Stimulated activated CD4-positive, alpha-beta T cell treated with anti-CD3 and anti-CD28 coated beads, TNF-alpha, amount 100 ng/mL, for 1 hour (primary cell): ENCODE data around the gene EN2.

Source experiments
- DNase-seq, 3 donors: peaks; one replicate each; pipeline ENCODE4 v3.0.0-alpha.2; 2020; ENCODE audit warnings: low read depth in 3 of 3, low spot score in 1 of 3

EN2 gene

DNA sequence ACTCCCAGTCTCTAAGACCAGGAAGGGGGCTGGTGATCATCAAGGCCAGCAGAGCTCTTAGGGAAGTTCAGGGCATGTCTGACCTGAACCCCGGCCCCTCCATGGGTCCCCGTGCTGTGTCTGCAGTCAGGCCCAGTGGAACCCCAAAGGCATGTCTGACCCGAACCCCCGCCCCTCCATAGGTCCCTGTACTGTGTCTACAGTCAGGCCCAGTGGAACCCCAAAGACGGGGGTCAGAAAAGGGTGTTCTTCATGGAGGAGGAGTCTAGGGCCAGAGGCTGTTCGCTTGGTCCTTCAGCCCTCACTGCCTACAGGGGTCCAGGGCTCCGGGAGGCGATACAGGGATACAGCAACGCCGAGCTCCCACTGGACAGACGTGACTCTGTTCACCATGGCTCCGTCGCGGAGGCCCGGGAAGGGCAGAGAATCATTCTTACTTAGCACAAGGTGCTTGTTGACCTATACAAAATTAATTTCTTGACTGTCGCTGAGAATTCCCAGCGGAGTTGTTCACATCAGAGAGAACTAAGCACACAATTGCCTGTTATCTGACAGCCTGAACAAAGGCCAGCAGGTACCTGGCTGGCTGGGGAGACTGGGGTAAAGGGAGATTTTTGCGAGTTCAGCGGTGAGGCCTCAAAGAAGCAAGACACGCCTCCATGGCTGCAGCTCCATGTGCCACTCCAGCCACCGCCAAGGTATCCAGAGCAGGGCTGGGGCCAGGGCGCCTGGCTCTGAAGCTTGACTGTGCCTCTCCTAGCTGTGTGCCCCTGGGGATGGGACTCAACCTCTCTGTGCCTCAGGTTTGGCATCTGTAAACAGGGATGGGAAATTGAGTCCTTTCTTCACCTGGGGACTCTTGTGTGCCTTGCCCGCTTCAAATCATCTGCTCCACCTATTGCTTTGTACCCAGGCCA lies 26.8 kb downstream of the EN2 start:
- DNase-seq = no peak

DNA sequence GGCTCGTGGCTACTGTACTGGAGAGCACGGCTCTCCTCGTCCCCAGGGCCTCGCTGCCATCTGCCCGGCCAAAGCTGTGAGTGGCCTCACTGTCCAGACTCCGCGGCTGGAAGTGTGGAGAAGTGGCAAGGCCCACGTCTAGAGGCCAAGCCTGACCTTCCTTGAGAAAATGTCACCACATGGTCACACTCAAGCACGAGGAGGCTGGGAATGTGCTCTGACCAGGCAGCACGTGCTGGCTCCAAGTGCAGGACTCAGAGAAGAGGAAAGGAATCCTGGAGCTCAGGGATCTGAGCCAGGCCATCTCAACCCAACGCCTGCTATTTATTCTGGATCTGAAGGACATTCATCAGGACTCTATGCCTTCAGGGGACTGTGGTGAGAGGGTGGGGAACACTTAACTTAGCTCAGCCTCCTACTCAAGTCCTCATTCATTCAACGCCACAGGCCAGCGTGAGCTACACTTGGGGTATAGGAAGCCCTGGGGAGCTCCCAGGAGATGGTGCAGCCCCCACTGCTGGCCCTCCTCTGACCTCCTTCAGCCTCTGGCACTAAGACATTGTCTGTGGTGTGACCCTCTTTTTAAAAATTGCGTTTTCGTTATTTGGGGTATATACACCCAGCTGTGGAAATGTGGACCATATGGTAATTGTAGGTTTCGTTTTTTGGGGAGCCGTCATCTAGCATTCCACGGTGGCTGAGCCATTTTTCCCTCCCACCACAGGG lies 29.0 kb downstream of the EN2 start:
- no peak for DNase-seq

DNA sequence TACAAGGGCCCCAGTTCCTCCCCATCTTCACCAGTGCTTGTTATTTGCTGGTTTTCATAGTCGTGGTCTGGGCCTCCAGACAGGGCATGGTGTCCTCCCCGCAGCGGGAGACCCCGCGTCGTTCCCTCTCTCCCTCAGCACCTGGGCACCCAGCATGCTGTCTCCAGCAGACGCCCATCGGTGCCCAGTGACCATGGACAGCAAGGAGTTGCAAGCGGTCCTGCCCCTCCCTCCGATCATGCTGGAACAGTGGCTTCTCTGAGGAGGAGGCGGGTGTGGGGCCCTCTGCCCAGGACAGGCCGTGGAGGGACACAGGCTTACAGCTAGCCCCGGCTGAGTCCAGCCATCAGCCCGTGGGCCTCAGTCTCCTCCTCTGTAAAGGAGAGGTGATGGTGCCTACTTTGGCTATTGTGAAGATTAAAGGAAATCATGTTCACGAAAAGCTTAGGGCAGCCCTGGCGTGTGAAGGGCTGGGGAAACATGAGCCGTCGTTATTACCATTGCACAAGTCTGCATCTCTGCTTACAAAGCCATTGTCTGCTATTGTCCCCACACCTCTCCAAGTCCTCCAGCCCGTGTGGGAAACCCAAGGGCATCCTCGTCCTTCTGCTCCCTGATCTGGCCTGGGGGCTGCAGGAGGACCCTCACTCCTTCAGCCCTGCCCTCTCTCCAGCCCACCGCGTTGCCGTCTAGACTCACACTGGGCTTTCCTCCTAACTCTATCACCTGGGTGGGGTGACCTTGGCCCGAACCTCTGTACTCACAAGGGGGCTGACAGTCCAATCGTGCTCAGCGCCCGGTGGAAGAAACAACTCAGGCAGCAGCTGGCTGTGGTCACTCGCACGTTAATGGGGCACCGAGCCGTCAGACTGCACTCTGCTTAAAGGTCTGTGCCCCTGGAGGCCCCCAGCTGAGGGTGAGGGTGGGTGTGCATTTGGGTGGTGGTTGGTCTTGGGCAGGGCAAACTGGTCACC lies 29.9 kb downstream of the EN2 start:
- no peak for DNase-seq

DNA sequence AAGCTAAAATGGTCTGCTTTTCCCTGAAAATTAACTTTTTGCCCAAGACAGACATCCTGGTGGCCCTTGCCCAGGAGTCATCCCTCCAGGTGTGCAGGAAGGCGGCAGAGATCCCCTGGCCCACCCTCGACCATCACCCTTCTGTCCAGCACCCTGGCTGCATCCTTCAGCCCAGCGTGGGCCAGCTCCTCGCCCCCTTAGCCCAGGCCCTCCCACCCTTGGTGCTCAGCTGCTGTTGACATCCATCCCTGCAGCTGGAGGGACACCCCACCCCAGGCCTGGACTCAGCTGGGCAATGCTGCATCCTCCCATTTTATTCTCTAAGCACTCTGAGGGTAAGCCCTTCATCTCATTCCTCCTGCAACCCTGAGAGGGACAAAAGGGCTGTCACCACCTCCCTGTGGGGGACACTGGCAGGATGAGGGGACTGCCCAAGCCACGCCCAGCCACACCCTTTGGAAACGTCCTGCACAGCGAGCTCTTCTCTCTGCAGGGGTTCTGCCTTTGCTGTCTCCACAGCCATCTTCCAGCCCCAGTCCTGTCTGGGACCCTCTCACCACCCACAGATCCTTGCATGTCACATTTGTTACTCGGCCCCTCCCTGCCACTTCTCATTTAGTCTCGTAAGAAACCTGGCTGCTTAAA lies 30.7 kb downstream of the EN2 start:
- no peak for DNase-seq

DNA sequence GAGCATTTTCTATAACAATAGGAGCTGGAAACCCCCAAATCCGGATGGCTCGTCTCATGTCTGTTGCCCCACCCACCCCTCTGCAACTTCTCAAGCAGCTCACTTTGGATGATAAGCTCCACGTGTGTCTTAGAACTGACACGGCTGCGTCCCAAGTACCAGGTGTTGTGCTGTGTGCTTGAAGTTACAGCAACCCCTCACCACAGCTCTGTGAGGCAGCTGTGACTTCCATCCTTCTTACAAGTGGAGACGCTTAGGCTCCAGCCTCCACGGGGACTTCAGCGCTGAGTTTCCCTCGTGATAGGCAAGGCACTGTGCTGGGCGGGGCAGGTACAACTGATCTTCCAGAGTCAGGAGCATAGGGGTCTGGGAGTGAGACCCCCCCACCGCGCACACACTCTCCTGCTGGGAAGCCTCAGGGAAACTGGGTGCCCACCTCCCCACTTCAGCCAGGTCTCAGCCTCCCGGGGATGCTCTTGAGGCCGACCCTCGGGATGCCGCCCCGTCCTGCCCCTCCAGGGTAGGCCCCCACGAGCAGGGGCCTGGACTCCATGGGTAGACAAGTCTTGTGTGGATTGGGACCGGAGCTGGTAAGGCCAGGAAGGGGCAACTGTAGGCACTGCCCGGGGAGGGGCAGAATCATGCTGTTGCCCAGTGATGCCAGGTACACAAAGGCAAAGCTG lies 31.4 kb downstream of the EN2 start:
- no peak for DNase-seq

DNA sequence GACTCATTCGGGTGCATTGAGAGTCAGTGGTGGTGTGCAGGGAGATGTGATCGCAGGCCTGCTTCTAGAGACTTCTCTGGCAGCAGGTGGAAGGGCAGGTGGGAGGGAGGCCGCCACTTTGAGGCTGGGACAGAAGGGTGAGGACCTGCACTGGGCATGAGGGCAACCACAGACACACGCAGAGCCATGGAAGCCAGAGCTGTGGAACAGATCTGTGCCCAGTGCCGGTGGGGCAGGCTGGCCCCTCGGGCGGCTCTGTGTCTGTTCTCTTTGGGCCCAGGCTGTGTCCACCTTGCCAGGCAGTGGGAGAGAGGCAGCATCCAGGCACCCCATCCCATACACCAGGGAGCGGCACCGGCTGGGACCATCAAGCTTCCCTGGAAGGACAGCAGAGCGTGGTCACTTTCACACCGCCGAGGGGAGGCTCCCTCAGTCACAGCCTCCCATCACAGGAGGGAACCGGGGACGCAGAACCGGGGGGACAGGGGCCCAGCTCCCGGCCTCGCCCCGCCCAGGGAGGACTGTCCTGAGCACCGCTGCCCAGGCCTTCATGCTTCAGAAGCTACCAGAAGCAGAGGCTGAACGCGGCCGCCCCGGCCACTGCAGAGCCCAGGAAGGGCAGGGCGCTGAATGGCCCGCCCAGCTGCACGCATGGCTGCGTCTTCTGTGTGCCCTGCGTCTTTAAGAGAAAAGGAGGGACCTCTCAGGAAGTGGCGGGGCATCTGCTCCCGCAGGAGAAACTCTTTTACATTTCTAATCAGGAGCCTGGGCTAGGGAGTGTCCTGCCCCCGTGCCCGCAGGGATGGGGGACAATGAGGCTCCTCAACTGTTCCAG lies 32.1 kb downstream of the EN2 start:
- no peak for DNase-seq

DNA sequence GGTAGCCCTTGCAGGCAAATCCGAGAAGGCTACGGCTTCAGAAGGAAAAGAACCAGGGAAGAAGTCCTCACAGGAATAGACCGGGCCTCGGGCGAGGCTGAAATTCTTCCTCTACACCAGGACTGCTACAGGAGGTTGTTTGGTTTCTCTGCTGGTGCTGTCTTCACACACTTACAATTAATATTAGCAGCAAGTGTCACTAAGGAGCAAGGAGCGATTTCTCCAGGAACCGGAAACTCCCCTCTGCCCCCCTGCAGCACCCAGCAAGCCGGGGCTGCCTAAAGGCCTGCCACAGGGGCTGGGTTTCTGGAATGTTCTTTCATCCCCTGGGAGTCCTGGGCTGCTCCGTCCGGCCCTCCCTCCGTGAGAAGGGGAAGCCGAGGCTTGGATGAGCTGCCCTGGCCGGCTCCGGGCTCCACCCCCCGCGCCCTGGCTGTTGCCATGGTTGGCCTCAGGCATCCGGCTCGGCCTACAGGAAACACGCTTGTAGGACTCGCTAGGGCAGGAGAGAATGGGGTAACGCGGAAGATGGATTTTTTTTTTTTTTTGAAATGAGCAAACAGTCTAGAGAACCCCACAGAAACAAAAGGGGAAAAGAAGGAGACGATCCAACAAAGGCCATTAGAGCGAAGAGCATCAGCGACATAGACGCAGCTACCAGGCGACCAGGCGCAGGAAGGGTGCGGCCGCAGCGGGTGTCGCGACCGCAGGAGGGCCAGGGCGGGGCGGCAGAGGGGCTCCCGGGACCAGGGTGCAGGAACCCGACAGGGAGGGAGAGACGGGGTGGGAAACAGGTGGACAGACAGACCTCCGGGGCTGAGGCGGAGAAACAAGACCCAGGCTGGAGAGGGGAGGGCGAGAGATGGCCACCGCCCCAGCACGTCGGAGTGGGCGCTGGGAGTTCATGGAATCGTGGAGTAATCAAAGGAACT lies 33.0 kb downstream of the EN2 start:
- DNase-seq = no peak

DNA sequence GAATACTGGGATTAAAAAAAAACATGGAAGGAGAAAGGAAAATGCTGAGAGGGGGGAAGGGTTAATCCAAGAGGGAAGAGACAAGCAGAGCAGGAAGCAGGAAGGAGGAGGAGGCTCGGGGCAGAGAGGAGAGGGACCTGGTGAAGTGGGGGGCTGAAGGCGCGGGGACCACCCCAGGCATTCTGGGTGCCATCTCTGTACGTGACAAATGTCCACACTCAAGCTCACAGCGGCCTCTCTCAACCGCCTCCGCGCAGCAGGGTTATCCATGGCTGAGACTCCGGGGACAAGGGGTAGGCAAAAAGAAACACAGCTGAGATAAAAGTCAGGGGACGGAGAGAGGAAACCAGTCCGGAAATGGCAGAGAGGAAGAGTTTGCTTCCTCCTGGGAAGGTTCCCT lies 33.9 kb downstream of the EN2 start:
- no peak for DNase-seq

DNA sequence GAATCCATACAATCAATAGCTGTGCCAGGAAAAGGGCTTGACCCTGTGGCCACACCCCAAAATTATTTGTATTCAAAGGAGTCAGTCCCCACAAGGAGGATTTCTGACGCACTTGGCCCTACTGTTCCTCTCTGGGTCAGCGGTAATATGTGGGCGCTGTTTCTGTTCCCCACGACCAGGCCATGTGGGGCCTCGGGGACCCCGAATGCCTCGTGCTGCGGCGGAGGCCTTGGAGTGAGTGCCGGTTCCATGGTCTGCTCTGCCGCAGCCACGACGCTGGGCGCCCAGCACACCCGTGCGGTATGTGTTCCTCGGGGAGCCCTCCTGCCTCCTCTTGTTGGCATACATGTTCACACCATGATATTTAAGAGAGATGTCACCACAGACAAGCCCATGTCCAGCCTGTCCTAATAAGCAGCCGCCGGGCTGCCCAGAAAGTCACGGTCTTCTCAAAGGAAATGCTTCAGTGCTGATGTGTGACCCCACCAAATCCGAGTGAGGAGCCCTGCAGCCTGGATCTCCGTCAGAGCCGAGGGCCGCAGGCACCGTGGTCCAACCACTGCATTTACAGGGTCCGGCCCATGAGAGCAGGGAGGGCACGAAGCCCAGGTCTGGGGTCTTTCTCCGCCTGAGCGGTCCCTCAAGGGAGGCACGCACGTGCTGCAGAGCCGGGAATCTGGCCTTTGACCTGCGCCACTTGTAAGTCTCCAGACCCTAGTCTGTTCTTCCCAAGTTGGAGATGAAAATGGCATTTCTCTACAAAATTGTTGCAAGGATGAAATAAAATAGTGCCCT lies 36.0 kb downstream of the EN2 start:
- DNase-seq = no peak

DNA sequence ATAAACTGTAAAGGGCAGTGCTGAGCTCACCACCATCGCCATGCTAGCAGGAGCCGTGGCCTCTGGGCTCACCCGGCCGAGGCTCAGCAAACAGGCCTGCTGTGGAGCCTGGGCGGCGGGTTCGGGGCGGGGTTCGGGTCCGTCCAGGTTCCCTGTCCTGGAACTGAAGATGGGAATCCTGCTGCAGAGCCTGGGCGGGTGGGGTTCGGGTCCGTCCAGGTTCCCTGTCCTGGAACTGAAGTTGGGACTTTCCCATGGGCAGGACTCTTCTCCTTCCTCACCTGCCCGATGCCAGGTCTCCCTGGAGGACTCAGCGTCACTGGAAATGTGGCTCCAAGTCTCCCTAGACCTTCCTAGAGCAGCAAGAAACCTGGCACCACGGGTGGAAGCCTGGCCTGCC lies 36.6 kb downstream of the EN2 start:
- no peak for DNase-seq

DNA sequence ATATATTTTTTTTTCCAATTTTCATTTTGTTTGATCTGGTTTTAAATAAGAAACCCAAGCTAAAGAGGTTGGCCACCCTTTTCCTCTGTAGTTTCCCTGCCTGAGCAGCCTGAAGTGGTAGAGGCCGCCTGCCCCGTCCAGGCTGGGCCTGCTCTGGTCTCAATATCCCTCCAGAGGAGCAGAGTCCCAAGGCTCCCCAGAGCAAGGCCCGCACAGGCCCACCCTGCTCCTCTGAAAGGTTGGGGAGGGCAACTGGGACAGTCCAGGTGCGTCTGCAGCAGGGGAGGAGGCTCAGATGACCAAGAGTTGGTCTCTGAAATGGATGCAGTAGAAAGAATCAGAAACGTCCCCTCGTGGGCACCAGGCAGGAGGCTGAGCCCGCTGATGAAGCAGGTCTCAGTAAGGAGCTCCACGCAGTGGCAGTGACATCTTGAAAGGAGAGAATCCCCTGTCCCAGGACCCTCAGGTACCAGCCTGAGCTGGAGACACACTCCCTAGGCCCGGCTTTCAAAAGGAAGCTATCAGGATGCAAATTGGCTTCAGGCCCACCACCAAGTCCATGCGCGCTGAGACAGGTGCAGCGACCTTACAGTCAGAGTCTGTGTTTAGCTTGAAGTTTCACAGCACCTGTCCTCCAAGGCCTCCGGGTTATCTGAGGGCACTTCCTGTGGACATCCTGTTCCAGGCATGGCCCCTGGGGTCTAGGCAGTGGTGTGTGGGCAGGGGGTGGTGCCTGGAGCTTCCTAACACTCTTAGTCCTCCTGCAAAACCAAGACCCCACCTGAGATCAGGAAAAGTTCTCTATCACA lies 37.7 kb downstream of the EN2 start:
- DNase-seq = no peak

DNA sequence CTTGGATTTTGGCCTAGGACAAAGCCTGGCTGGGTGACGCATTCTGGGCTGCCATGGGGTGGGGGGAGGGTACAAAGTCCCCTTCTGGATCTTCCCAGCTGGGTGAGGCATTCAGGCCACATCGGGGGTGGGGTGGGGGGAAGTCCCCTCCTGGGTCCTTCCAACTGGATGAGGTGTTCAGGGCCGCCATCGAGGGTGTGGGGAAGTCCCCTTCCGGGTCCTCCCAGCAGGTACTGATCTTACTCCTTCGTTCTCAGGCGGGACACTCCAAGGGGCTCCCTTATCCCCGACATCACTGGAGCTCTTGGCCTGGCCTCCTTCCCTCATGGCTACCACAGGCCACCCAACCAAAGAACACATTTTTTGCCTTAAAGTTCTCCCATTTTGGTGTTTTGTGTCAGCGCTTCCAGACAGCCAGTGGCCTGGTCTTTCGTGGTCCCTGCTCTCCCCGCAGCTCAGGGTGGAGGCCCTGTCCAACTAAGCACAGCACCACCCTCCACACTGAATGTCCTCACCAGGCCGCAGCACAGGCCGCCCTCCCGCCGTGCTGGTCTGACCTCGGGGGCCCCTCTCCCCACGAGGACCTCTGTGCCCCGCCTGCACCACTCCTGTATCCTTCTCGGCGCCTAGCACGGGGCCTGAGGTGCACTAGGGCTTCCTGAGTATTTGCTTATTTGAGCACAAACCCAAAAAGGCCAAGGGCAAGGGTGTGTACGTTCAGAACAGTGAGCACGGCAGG lies 38.5 kb downstream of the EN2 start:
- no peak for DNase-seq

DNA sequence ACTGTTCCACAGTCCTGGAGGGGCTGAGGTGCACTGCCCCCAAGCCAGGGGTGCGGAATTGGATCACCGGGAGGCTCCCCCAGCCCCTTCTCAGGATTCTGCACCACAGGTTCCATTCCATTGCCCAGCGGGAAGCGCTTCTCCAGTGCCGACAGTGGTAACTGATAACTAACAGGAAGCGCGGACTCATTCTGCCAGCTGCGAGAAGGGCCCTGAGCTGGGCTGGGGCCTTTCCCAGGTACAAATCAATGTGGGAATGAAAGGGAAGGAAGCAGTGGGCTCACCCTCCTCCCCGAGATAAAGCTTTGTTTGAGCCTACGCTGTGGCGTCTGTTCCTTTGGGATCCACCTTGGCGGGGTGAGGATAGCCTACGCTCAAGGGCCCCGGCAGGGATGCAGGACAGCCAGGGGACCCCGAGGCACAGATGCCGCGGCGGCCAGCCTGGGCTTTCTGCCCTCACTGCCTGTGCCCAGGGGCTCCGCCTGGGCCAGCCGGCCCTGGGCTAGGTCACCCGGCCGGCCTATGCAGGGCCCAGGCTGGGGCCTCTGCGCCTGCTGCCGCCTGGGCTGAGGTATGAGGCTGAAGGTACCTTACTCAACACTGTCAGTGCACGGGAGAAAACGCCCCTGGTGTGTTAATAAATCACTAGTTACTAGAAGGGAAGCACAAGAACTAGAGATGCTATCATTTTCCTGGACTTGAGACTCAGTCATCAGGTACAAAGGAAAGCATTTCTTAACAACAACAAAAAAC lies 39.4 kb downstream of the EN2 start:
- DNase-seq = no peak

DNA sequence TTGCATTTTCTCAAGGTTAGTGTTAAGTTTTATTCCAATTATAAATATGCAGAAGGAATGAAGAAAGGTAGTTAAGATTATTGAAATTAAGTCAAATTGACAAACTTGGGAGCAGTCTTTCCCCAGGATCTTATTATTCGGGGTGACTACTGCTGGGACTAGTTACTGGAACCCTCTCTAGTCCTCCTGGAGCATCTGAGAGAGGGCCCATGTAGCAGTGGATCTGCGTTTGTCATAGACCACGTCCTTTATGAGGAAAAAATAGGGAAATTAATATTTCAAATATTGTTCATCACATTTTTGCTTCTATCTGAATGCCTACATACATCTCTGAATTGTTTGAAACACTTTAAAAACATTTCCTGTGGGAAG lies 47.5 kb downstream of the EN2 start:
- no peak for DNase-seq

DNA sequence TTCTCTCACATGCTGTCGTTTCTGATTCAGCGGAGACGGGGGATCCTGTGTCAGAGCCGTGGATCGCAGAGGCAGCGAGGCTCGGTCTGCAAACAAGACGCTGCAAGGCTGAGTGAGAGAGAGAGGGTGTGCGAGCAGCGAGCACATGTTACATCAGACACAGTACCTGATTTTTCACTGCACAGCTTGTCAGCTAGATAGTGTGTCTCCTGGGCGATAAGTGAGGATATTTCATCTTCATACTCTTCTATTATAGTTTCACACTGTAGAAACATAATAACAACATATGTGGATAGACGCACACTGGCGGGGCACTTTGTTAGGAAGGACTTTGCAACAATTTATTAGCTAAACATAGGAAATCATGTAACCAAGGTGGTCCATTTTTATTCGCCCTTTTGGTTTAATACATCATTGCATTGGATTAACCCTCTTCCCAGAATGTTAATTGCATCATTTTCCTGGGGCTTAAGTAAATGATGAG lies 49.0 kb downstream of the EN2 start:
- no peak for DNase-seq
